C4-2B (cell line): Measurements from ENCODE around the gene ZFYVE1.

ENCODE experiments used
- ZFX ChIP-seq: fragments of 450-650 bp; IDR thresholded peaks from 2 replicates; pipeline ENCODE4 v1.6.1; 2017
- TF ChIP-seq, protein P1 (sequence below): fragments of 450-650 bp; conservative IDR thresholded peaks from 2 replicates; pipeline ENCODE4 v1.5.1; 2017; ENCODE audit warnings: mild to moderate bottlenecking

DNA sequence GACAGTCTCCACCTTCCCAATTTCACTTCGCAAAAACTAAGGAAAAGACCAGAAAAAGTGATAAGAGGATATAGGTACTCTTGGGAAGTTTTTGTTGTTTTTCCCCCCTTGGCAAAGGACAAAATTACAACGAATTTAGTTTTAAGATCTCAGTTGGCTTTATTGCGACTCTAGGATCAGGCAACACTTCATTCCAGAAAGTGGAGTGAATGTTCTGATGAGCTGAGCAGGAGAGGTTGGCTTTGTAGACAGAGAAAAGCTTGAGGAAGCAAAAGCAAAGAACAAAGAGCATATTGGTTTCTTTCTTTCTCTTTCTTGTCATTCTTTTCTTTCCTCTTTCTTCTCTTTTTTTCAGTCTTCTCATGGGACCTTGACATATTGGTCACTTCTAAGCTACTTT, 640 bp upstream of the ZFYVE1 start:
- TF ChIP-seq, protein P1, sequence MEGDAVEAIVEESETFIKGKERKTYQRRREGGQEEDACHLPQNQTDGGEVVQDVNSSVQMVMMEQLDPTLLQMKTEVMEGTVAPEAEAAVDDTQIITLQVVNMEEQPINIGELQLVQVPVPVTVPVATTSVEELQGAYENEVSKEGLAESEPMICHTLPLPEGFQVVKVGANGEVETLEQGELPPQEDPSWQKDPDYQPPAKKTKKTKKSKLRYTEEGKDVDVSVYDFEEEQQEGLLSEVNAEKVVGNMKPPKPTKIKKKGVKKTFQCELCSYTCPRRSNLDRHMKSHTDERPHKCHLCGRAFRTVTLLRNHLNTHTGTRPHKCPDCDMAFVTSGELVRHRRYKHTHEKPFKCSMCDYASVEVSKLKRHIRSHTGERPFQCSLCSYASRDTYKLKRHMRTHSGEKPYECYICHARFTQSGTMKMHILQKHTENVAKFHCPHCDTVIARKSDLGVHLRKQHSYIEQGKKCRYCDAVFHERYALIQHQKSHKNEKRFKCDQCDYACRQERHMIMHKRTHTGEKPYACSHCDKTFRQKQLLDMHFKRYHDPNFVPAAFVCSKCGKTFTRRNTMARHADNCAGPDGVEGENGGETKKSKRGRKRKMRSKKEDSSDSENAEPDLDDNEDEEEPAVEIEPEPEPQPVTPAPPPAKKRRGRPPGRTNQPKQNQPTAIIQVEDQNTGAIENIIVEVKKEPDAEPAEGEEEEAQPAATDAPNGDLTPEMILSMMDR, result no peak
- TF ChIP-seq ZFX, result no peak
